ENCODE results near the gene RGPD3.
"Not testable (repeated sequence)": the region's sequence is repeated elsewhere in the genome, so short reads cannot be mapped to it uniquely, and the experiment has no call there.

RGPD3 gene

GRCh38 chr2:106479563-106479962, 11.3 kb upstream of the RGPD3 start:
- DNase-seq: not testable (repeated sequence)

GRCh38 chr2:106477647-106478046, 9.4 kb upstream of the RGPD3 start:
- DNase-seq: not testable (repeated sequence)

- not testable (repeated sequence) for DNase-seq
Observed at GRCh38 chr2:106470658-106471057, 2.4 kb upstream of the RGPD3 start.

- not testable (repeated sequence) for DNase-seq
Observed at GRCh38 chr2:106467516-106467915, 697 bp downstream of the RGPD3 start.

- DNase-seq: peak; percentile 18 to 34
Observed at GRCh38 chr2:106461882-106462281, 6.3 kb downstream of the RGPD3 start.

- not testable (repeated sequence) for DNase-seq
Observed at GRCh38 chr2:106390680-106391079, 77.5 kb downstream of the RGPD3 start.

DNA sequence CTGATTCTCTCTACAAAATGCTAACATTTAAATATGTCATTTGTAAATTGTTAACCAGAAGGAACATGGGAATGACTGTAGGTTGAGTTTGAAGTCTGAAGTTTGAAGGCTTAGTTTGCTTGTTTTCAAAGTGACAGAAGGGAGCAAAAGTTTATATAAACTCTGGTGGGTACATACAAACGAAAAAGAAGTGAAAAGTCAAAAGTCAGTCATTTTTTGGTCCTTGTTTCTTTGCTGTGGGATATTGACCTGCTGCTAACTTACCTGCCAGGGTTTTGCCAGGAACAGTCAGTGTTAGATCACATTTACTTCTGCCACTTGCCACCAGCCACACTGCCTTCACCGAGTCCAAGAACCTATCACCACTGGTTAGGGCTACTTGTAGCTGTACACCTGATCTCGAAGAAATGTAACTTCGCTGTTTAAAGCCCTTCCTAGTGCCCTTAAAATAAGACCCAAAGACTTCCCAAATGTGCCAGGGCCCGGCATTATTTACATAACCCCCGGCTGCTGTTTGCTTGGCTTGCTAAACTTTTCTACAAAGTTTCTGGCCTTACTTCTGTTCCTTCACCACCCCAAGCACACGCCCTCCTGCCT, 79.3 kb downstream of the RGPD3 start:
- not testable (repeated sequence) for DNase-seq

- not testable (repeated sequence) for DNase-seq
Observed at GRCh38 chr2:106384548-106384947, 83.7 kb downstream of the RGPD3 start.

DNA sequence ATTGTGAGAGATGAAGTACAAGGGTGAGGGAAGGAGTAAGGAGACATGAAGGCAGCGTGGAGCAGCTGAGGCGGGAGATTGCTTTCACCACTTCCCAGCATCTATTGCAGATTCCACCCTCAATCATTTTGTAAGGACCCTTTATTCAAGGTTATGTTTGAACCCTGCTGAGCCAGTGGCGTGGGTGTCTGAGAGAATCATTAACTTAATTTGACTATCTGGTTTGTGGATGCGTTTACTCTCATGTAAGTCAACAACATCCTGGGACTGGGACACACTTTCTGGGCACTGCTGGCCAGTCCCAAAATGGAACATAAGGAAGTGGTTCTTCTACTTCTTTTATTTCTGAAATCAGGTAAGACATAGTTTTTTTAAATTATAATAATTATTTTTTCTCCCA, 86.3 kb downstream of the RGPD3 start:
- not testable (repeated sequence) for DNase-seq

DNA sequence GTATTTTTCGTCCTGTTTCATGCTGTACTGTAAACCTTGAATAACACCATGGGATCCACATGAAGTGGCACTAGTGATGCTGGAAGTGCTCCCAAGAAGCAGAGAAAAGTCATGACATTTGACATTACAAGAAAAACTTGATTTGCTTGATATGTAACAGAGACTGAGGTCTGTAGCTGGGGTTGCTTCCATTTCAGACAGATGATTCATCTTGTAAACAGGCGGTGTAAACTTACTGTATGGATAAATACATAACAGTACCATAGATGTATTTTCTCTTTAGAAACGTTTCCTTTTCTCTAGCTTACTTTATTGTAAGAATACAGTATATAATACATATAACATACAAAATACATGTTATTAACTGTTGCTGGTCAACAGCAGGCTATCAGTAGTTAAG, 88.6 kb downstream of the RGPD3 start:
- not testable (repeated sequence) for DNase-seq

DNA sequence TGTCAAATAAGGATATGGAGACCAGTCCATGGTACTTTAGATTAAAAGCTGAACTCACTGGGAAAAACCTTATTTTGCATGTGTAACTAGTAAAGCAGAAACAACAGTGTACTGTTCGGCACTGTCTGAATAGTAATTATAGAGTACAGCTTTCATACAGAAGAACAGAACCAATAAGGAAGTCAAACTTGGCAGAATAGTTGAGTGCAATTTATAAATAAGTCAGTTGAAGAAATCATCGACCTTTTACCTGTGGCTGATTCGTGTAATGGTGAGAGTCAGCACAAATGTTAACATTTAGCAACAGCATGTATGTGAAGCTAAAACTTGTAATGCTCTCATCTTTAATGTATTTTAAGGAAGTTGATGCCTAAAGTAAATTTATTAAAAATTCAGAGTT, 99.0 kb downstream of the RGPD3 start:
- DNase-seq: not testable (repeated sequence)

- DNase-seq: no peak
Observed at GRCh38 chr2:106366204-106366885, 101.9 kb downstream of the RGPD3 start.

DNA sequence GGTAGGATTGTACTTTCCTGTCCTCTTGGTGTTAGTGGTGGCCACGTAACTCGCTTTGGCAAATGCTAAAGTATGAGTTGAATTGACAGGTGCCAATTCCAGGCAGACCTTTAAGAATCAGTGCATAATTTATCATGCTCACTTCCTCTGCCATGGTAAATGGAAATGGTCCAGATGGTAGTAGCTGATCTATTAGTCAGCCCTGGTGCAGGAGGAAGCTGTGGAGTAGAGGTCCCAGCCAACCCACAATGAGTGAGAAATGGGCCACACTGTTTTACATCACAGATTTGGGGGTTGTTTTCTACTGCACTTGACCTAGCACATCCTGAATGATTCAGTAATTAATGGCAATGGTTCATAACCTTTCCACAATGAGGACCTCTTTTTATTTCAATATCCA, 104.4 kb downstream of the RGPD3 start:
- no peak for DNase-seq

- DNase-seq: no peak
Observed at GRCh38 chr2:106362789-106363188, 105.4 kb downstream of the RGPD3 start.

GRCh38 chr2:106359512-106359911, 108.7 kb downstream of the RGPD3 start:
- DNase-seq: no peak

- DNase-seq: no peak
Observed at GRCh38 chr2:106358521-106358920, 109.7 kb downstream of the RGPD3 start.

- DNase-seq: no peak
Observed at GRCh38 chr2:106358081-106358480, 110.1 kb downstream of the RGPD3 start.

DNA sequence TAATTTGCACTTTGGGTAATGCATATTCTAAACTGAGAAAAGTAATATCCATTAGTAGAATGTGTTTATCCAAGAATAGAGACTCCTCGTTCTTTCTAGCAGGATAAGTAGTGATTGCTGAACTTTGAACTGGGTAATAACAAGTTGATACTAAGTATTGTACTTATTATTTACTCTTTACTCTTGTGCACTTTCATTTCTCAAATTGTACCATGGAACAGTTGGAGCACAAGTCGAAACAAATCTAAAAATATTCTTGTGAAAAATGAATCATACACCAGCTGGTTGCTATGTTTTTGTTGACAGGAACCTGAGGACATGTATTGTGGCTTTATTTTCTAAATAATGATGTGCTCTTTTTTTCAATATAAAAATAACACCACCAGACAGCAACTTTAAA, 111.9 kb downstream of the RGPD3 start:
- DNase-seq: no peak

DNA sequence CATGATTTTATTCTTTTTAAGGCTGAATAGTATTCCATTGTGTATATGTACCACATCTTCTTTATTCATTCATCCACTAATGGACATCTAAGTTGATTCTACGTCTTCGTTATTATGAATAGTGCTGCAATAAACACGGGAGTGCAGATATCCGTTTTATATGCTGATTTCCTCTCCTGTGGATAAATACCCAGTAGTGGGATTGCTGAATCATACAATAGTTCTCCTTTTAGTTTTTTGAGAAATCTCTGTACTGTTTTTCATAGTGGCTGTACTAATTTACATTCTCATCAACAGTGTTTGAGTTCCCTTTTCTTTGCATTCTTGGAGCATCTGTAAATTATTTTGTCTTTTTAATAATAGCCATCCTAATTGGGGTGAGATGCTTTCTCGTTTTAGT, 114.5 kb downstream of the RGPD3 start:
- no peak for DNase-seq

GRCh38 chr2:106350980-106351379, 117.2 kb downstream of the RGPD3 start:
- no peak for DNase-seq

DNA sequence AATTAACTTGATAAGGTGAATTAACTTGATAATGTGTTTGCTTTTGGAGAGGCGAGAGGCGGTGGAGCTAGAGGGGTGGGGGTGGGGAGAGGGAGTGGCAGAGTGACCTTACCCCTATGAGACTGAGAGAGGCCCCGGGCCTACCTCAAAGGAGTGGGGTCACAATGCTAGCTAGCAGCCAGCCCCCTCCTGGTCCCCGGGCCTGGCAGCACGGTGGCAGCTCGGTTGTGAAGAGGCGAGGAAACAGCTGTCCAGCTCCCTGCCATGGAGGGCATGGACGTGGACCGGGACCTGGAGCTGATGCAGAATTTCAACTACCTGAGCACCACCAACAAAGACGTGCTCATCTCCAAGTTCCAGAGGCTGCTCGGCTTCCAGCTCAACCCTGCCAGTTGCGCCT, 123.9 kb downstream of the RGPD3 start:
- DNase-seq: no peak

- no peak for DNase-seq
Observed at GRCh38 chr2:106343274-106343673, 124.9 kb downstream of the RGPD3 start.

DNA sequence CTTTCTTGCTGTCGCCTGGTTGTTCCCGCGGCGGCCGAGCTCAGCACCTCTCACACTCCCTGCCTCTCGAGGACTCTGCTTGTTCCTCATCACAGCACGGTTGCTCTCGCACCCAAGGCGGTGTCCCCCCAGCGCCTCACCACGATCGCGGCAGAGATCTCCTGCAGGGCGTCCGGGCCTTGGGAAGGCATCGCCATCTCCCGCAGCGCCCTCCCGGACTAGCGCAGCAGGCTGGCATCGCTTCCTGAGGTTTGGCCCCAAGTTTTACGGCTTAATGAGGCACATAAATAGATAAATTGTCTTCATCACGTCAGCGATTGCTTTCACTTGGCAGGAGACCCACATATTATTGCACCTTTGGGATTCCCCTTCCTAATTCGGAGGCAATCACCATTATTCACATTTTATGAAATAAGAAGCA, 125.4 kb downstream of the RGPD3 start:
- DNase-seq: no peak

- no peak for DNase-seq
Observed at GRCh38 chr2:106341666-106342065, 126.5 kb downstream of the RGPD3 start.
